Nephron (organoid): ENCODE data around the gene GOLGA6L26.
"Not testable (repeated sequence)": the region's sequence is repeated elsewhere in the genome, so short reads cannot be mapped to it uniquely, and the experiment has no call there.

Experiments
- H3K27ac Mint-ChIP-seq, 3 experiments: 2 replicates each; pipeline ENCODE4 v1.8.0; 2020; ENCODE audit warnings: mixed read lengths in 3 of 3, mild to moderate bottlenecking in 2 of 3, moderate library complexity in 1 of 3
- H3K27me3 Mint-ChIP-seq: 2 replicates; pipeline ENCODE4 v1.8.0; 2021; ENCODE audit warnings: low read depth, mild to moderate bottlenecking, moderate library complexity, mixed read lengths
- H3K36me3 Mint-ChIP-seq: 2 replicates; pipeline ENCODE4 v1.8.0; 2020; ENCODE audit warnings: low read depth, mixed read lengths
- H3K4me1 Mint-ChIP-seq: 2 replicates; pipeline ENCODE4 v1.8.0; 2020; ENCODE audit warnings: mixed read lengths
- H3K4me3 Mint-ChIP-seq, 3 experiments: 2 replicates each; pipeline ENCODE4 v1.8.0; 2020; ENCODE audit warnings: mild to moderate bottlenecking in 3 of 3, mixed read lengths in 3 of 3, moderate library complexity in 2 of 3
- H3K9me3 Mint-ChIP-seq: 2 replicates; pipeline ENCODE4 v1.8.0; 2020; ENCODE audit warnings: mixed read lengths

The GOLGA6L26 gene

GRCh38 chr15:23311233-23311632 lies 22.8 kb downstream of the GOLGA6L26 start:
- not testable (repeated sequence) for H3K27me3 Mint-ChIP-seq

DNA sequence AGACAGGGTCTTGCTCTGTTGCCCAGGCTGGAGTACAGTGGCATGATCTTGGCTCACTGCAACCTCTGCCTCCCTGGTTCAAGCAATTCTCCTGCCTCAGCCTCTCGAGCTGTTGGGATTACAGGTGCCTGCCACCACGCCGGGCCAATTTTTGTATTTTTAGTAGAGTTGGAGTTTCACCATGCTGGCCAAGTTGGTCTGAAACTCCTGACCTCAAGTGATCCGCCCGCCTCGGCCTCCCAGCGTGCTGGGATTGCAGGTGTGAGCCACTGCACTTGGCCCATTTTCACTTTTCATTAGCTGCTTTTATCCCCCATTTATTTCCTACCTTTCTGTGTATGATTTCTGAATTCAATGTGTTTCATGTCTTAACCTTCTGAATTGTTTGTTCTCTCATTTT lies 28.1 kb downstream of the GOLGA6L26 start:
- H3K4me3 Mint-ChIP-seq = peak overlapping the region; percentile 39 to 71 (median 70)
- H3K27ac Mint-ChIP-seq, H3K27me3 Mint-ChIP-seq, H3K9me3 Mint-ChIP-seq, H3K4me1 Mint-ChIP-seq: not testable (repeated sequence)
- peaks cover 28% of the 10 kb centered on the region for H3K36me3 Mint-ChIP-seq

More at GRCh38 chr15:23311233-23311632, 22.8 kb downstream of the GOLGA6L26 start:
- H3K4me3 Mint-ChIP-seq, H3K27ac Mint-ChIP-seq, H3K4me1 Mint-ChIP-seq, H3K9me3 Mint-ChIP-seq: not testable (repeated sequence)
- H3K36me3 Mint-ChIP-seq = peaks cover 30% of the 10 kb centered on the region

DNA sequence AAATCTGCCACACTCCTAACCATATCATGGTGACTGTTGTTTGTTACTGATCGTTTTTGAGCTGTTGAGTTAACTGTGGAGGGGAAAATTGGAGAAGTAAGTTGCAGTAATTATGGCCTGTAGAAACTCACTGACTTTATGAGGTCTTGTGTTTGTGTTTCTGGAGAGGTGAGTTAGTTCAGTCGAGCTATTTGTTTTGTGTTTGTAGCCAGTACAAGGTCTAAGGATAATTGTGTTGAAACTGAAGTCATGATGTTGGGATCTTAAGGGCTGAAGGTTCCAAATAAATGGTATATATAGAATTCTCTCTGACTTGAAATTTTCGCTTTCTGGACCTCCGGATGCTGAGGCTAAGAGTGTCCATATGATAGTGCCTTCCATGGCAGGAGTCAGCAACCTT lies 29.2 kb downstream of the GOLGA6L26 start:
- Mint-ChIP-seq H3K36me3 (peaks cover 22% of the 10 kb centered on the region), H3K27ac (peak overlapping the region; percentile 29 to 91 (median 84)), H3K4me3 (peak overlapping the region; percentile 89 to 93 (median 90))
- H3K27me3 Mint-ChIP-seq, H3K9me3 Mint-ChIP-seq, H3K4me1 Mint-ChIP-seq: not testable (repeated sequence)

DNA sequence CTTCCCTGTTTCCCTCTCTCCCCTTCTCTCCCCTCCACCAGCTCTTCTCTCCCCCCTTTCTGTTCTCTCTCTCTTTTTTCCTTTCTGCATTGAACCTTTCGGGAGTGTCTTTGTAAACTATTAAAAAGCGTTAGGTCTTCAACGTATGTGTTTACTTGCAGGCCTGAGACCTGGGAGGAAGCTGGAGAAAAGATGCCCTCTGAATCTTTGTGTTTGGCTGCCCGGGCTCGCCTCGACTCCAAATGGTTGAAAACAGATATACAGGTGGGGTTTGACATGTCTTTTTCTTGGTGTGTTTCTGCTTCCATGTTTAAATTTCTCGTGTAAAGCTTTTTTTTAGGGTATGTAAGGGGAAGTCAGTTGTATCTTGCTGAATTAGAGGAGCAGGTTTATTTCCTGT lies 29.7 kb downstream of the GOLGA6L26 start:
- Mint-ChIP-seq H3K4me3 (peak overlapping the region; percentile 89 to 93 (median 90)), H3K27ac (peak overlapping the region; percentile 29 to 91 (median 84)), H3K36me3 (peaks cover 19% of the 10 kb centered on the region)
- not testable (repeated sequence) for H3K27me3 Mint-ChIP-seq, H3K4me1 Mint-ChIP-seq, H3K9me3 Mint-ChIP-seq

- H3K9me3 Mint-ChIP-seq, H3K27me3 Mint-ChIP-seq: not testable (repeated sequence)
- H3K36me3 Mint-ChIP-seq = peaks cover 17% of the 10 kb centered on the region
Measured at GRCh38 chr15:23303654-23304053, 30.3 kb downstream of the GOLGA6L26 start.

GRCh38 chr15:23303246-23303645 lies 30.8 kb downstream of the GOLGA6L26 start:
- H3K9me3 Mint-ChIP-seq, H3K27me3 Mint-ChIP-seq, H3K4me3 Mint-ChIP-seq, H3K27ac Mint-ChIP-seq, H3K4me1 Mint-ChIP-seq: not testable (repeated sequence)
- peaks cover 16% of the 10 kb centered on the region for H3K36me3 Mint-ChIP-seq

More at GRCh38 chr15:23303654-23304053, 30.3 kb downstream of the GOLGA6L26 start:
- H3K4me1 Mint-ChIP-seq = not testable (repeated sequence)
- H3K4me3 Mint-ChIP-seq = peak overlapping the region; percentile 89 to 93 (median 90)
- H3K27ac Mint-ChIP-seq = peak overlapping the region; percentile 29 to 91 (median 84)
